Activated B cell treated with CpG ODN at 0.5 μM for 24 hours (primary cell): ENCODE results near the gene RHEB. TPM values are rescaled to one million over a fixed set of nuclear protein-coding genes. Genes with fewer than 3 reads are reported as not detected.

Experiments
- ATAC-seq: fragments of 200-7000 bp; cut with Tn5 transposase; one replicate; pipeline ENCODE4 v1.10.0; 2021; ENCODE audit warnings: low read depth, mild to moderate bottlenecking, moderate library complexity
- CTCF ChIA-PET: fragments of 350-600 bp; sonication (Branson Sonifier 250); formaldehyde crosslinking; loops from one replicate; lab custom pipeline; 2021; ENCODE audit warnings: antibody characterized with exemption; lab: Charles Lee
- POLR2A ChIA-PET: fragments of 350-600 bp; sonication (Branson Sonifier 250); formaldehyde crosslinking; loops from one replicate; lab custom pipeline; 2021; ENCODE audit warnings: antibody characterized with exemption; lab: Charles Lee
- DNase-seq: peaks from one replicate; pipeline ENCODE4 v3.0.0; 2022
- H3K27ac Mint-ChIP-seq: one replicate; pipeline ENCODE4 v1.8.0; 2020; ENCODE audit warnings: mixed read lengths
- H3K27me3 Mint-ChIP-seq: one replicate; pipeline ENCODE4 v1.8.0; 2021; ENCODE audit warnings: mixed read lengths
- H3K36me3 Mint-ChIP-seq: one replicate; pipeline ENCODE4 v1.8.0; 2021; ENCODE audit warnings: low read depth, mixed read lengths
- H3K4me1 Mint-ChIP-seq: one replicate; pipeline ENCODE4 v1.8.0; 2021; ENCODE audit warnings: mixed read lengths
- H3K4me3 Mint-ChIP-seq: one replicate; pipeline ENCODE4 v1.8.0; 2020; ENCODE audit warnings: mild to moderate bottlenecking, mixed read lengths
- H3K9me3 Mint-ChIP-seq: one replicate; pipeline ENCODE4 v1.8.0; 2020; ENCODE audit warnings: mixed read lengths
- intact Hi-C: fragments of 100-400 bp; cut with micrococcal nuclease; formaldehyde crosslinking; loops from one replicate; pipeline ENCODE4 v1.15.1; 2024
- total RNA-seq: library from RNA; stranded (reverse); gene quantifications from 2 replicates; pipeline ENCODE4 v1.2.3, GENCODE V29; 2022
- TF ChIP-seq, protein P1 (sequence below): fragments of 200-600 bp; IDR thresholded peaks from one replicate; pipeline ENCODE4 v1.8.0; 2022; ENCODE audit warnings: antibody characterized with exemption, mild to moderate bottlenecking

RHEB gene
- total RNA-seq, 1 donor from 2014 or later = 32.8 TPM

DNA sequence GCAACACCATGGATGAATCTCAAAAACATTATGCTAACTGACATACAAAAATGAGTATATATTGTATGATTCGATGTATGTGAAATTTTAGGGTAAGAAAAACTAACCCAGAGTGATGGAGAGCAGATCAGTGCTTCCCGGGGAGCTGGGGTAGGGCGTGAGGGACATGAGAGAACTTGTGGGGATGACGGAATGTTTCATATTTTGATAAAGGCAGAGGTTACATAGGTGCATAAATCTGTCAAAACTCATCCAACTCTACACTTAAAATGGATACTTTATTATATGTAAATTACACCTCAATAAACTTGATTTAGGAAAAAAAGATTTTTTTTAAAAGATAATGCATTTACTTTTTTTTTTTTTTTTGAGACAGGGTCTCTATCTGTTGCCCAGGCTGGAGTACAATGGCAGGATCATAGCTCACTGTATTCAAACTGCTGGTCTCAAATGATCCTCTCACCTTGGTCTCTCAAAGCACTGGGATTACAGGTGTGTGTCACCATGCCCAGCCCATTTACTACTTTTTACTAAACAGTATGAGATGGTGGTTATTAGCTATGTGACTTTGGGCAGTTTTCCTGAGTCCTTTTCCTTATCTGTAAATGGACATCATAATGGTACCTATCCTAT lies 13.7 kb downstream of the RHEB start:
- no peak overlapping the region for H3K27ac Mint-ChIP-seq
- CTCF ChIA-PET = no interaction called here
- H3K4me3 Mint-ChIP-seq = no peak overlapping the region
- H3K9me3 Mint-ChIP-seq = no peaks in the 10 kb centered on the region
- peaks cover 43% of the 10 kb centered on the region for H3K4me1 Mint-ChIP-seq
- intact Hi-C loops = no loop called here
- no peaks in the 10 kb centered on the region for H3K27me3 Mint-ChIP-seq
- TF ChIP-seq, protein P1, sequence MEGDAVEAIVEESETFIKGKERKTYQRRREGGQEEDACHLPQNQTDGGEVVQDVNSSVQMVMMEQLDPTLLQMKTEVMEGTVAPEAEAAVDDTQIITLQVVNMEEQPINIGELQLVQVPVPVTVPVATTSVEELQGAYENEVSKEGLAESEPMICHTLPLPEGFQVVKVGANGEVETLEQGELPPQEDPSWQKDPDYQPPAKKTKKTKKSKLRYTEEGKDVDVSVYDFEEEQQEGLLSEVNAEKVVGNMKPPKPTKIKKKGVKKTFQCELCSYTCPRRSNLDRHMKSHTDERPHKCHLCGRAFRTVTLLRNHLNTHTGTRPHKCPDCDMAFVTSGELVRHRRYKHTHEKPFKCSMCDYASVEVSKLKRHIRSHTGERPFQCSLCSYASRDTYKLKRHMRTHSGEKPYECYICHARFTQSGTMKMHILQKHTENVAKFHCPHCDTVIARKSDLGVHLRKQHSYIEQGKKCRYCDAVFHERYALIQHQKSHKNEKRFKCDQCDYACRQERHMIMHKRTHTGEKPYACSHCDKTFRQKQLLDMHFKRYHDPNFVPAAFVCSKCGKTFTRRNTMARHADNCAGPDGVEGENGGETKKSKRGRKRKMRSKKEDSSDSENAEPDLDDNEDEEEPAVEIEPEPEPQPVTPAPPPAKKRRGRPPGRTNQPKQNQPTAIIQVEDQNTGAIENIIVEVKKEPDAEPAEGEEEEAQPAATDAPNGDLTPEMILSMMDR = no peak
- peaks cover 2% of the 10 kb centered on the region for H3K36me3 Mint-ChIP-seq
- DNase-seq (no peak), ATAC-seq (no peak)
- POLR2A ChIA-PET = interaction anchor here (0.7 kb wide), 1 partner anchor 14 kb away, joined by 3 read pairs; the partner anchor contains the start of gene RHEB

DNA sequence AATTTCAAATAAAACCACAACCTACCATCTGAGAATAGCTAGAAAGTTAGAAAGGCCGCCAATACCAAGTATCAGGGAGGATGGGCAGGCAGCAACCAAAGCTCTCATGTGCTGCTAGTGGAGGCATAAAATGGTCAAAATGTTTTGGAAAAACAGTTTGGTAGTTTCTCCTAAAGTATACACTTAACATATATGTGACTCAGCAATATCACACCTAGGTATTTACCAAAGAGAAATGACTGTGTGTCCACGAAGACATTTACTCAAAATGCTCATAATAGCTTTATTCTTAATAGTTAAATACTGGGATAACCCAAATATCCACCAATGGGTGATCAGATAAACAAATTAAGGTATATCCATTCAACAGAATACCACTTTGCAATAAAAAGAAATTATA lies 14.3 kb downstream of the RHEB start:
- peaks cover 45% of the 10 kb centered on the region for H3K4me1 Mint-ChIP-seq
- DNase-seq (no peak), ATAC-seq (no peak)
- intact Hi-C loops = no loop called here
- TF ChIP-seq, protein P1 = no peak
- ChIA-PET POLR2A (no interaction called here), CTCF (no interaction called here)
- H3K9me3 Mint-ChIP-seq = no peaks in the 10 kb centered on the region
- H3K27ac Mint-ChIP-seq = no peak overlapping the region
- H3K36me3 Mint-ChIP-seq = peaks cover 2% of the 10 kb centered on the region
- no peaks in the 10 kb centered on the region for H3K27me3 Mint-ChIP-seq
- no peak overlapping the region for H3K4me3 Mint-ChIP-seq

DNA sequence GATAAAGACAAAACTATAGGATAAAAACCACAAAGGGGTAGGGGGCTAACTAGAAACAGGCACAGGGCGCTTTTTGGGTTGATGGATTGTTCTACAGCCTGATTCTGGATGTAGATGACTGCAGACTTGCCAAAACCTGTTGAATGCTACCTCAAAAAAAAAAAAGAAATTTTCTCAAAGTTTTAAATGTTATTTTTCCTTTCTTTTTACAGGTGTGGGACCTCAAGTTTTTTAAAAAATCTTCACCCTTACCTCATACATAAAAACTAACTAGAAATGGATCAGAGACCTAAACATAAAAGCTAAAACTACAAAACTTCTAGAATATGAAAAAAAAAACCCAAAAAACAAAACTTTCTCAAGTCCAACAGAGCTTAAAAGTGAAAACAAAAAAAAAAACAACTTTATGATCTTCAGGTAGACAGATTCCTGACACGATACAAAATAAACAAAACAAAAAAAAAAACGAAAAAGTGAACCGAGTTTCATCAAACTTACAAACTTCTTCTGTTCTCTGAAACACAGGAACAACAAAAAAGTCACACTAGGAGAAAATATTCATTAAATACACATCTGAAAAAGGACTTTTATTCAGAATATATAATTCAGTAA lies 14.9 kb downstream of the RHEB start:
- intact Hi-C loops = no loop called here
- TF ChIP-seq, protein P1 = no peak
- no peaks in the 10 kb centered on the region for H3K27me3 Mint-ChIP-seq
- peaks cover 2% of the 10 kb centered on the region for H3K36me3 Mint-ChIP-seq
- POLR2A ChIA-PET = no interaction called here
- no peaks in the 10 kb centered on the region for H3K9me3 Mint-ChIP-seq
- peaks cover 42% of the 10 kb centered on the region for H3K4me1 Mint-ChIP-seq
- H3K27ac Mint-ChIP-seq = no peak overlapping the region
- DNase-seq (no peak), ATAC-seq (no peak)
- no peak overlapping the region for H3K4me3 Mint-ChIP-seq
- CTCF ChIA-PET = no interaction called here

DNA sequence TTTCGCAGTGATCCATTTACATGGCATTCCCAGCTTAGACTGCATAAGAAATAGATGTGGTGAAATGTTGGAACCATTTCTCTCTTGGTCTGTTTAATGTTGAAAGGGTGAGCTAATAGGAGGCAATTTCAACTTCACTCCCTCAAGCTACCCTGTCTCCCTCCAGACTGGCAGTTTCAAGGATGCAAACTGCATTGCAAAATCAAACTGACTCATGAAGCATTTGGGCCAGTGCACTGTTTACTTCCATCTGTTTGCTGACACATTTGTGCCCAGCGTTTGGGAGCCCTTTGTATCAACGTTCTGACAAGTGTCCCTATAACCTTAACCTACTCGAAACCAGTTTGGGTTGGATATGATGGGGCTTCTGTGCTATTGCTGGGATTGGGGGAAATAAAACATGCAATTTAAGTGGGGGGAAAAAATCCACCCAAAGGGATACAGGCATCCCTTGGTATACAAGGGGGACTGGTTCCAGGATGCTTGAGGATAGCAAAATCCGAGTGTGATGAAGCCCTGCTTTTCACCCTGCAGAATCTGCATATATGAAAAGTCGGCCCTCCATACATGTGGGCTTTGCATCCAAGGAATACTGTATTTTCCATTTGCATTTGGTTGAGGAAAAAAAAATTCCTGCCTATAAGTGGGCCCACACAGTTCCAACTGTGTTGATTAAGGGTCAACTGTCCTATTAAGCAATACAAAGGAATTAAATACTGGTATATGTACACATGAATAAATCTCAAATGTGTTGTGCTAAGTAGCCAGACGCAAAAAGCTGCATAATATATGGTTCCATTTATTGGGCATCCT lies 15.6 kb downstream of the RHEB start:
- Mint-ChIP-seq H3K9me3 (no peaks in the 10 kb centered on the region), H3K4me1 (peaks cover 40% of the 10 kb centered on the region), H3K4me3 (no peak overlapping the region), H3K36me3 (peaks cover 3% of the 10 kb centered on the region), H3K27ac (no peak overlapping the region), H3K27me3 (no peaks in the 10 kb centered on the region)
- DNase-seq (no peak), ATAC-seq (no peak)
- intact Hi-C loops = no loop called here
- POLR2A ChIA-PET = no interaction called here
- CTCF ChIA-PET = no interaction called here
- TF ChIP-seq, protein P1 = no peak

DNA sequence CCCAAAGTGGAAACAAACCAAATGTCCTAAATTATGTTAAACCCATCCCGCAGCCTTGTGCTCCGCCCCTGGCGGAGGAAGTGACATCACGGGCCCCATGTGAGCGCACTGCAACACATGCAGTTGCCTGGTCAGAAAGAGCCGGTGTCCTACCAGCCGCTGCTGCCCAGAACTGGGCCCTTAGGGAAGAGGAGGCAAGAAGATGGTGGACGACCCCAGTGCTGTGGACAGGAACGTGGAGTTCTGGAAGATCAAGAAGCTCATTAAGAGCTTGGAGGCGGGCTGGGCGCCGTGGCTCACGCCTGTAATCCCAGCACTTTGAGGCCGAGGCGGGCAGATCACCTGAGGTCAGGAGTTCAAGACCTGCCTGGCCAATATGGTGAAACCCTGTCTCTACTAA lies 18.0 kb downstream of the RHEB start:
- Mint-ChIP-seq H3K4me1 (peaks cover 43% of the 10 kb centered on the region), H3K9me3 (no peaks in the 10 kb centered on the region), H3K27ac (no peak overlapping the region), H3K4me3 (no peak overlapping the region), H3K27me3 (no peaks in the 10 kb centered on the region), H3K36me3 (peaks cover 3% of the 10 kb centered on the region)
- DNase-seq = no peak
- POLR2A ChIA-PET = no interaction called here
- intact Hi-C loops = loop anchor here (2.0 kb wide), 1 partner anchor 13 kb away; no protein-coding TSS in a partner anchor
- TF ChIP-seq, protein P1 = no peak
- ATAC-seq = no peak
- CTCF ChIA-PET = no interaction called here
